BJ (cell line): ENCODE measurements around the gene PKP3. TPM values are rescaled to one million over a fixed set of nuclear protein-coding genes. Genes with fewer than 3 reads are reported as not detected.

Experiments
- CTCF ChIA-PET: fragments of 350-600 bp; formaldehyde crosslinking; extraction: SDS; loops from one replicate; lab custom pipeline; 2021; ENCODE audit warnings: antibody characterized with exemption, inconsistent platforms; lab: Yijun Ruan, JAX
- POLR2A ChIA-PET: fragments of 300-600 bp; sonication (Branson Sonifier 250); formaldehyde crosslinking; extraction: SDS; loops from one replicate; lab custom pipeline; 2021; ENCODE audit warnings: antibody characterized with exemption; lab: Charles Lee
- DNase-seq: peaks from one replicate; pipeline ENCODE4 v3.0.0-alpha.2; 2011; ENCODE audit warnings: low read depth
- H3K27me3 ChIP-seq: 2 replicates; pipeline ENCODE4 v1.6.0; 2011; ENCODE audit warnings: low read length; ENCODE audit not compliant: control insufficient read depth, insufficient read depth
- H3K36me3 ChIP-seq: 2 replicates; pipeline ENCODE4 v1.5.1; 2011; ENCODE audit warnings: low read length; ENCODE audit not compliant: control insufficient read depth, insufficient read depth
- H3K4me3 ChIP-seq: 2 replicates; pipeline ENCODE4 v1.5.1; 2011; ENCODE audit warnings: low read depth, mild to moderate bottlenecking, control low read depth, low read length
- CTCF ChIP-seq: IDR thresholded peaks from 2 replicates; pipeline ENCODE4 v1.5.1; 2011; ENCODE audit warnings: low read depth, mild to moderate bottlenecking, control low read depth, inconsistent platforms, low read length, moderate library complexity; ENCODE audit not compliant: insufficient read depth
- polyA plus RNA-seq: library from polyadenylated mRNA; depleted of rRNA; stranded (reverse); fragments of >200 nt; gene quantifications from 2 replicates; pipeline ENCODE4 v1.2.3, GENCODE V29; 2011

Gene PKP3
- polyA plus RNA-seq, 1 experiment = 0.86 TPM

- TF ChIP-seq CTCF = no peak
- POLR2A ChIA-PET = no interaction called here
These were observed 10.7 kb downstream of the PKP3 start for GRCh38 chr11:404551-405264.

GRCh38 chr11:405323-405953, 11.4 kb downstream of the PKP3 start:
- no peak for DNase-seq

More at GRCh38 chr11:404551-405264, 10.7 kb downstream of the PKP3 start:
- Histone ChIP-seq H3K27me3 (no peaks in the 10 kb centered on the region), H3K4me3 (no peak overlapping the region), H3K36me3 (no peaks in the 10 kb centered on the region)
- DNase-seq = no peak
- CTCF ChIA-PET = interaction anchor here (1.1 to 3.3 kb wide), 2 partner anchors 8 to 100 kb away, joined by 3 to 11 read pairs; no protein-coding TSS in a partner anchor

GRCh38 chr11:405954-406795, 12.2 kb downstream of the PKP3 start:
- H3K27me3 ChIP-seq = no peaks in the 10 kb centered on the region
- no peaks in the 10 kb centered on the region for H3K36me3 ChIP-seq
- peak overlapping the region; percentile 53 for H3K4me3 ChIP-seq
- no peak for TF ChIP-seq CTCF
- POLR2A ChIA-PET = no interaction called here
- CTCF ChIA-PET = interaction anchor here (1.5 to 3.3 kb wide), 2 partner anchors 9 to 42 kb away, joined by 7 to 11 read pairs; no protein-coding TSS in a partner anchor
- no peak for DNase-seq

More at GRCh38 chr11:405323-405953, 11.4 kb downstream of the PKP3 start:
- ChIA-PET POLR2A (no interaction called here), CTCF (interaction anchor here (3.3 kb wide), 1 partner anchor 9 kb away, joined by 11 read pairs; no protein-coding TSS in a partner anchor)
- Histone ChIP-seq H3K27me3 (no peaks in the 10 kb centered on the region), H3K4me3 (no peak overlapping the region), H3K36me3 (no peaks in the 10 kb centered on the region)
- TF ChIP-seq CTCF = no peak

- no peaks in the 10 kb centered on the region for H3K36me3 ChIP-seq
- H3K4me3 ChIP-seq = peak overlapping the region; percentile 53
- no peak for DNase-seq
- ChIA-PET POLR2A (interaction anchor here (0.6 to 0.7 kb wide), 4 partner anchors 10 to 52 kb away, joined by 3 to 17 read pairs (median 4); no protein-coding TSS in a partner anchor), CTCF (interaction anchor here (1.0 to 3.3 kb wide), 3 partner anchors 10 to 45 kb away, joined by 3 to 11 read pairs (median 7); no protein-coding TSS in a partner anchor)
- H3K27me3 ChIP-seq = no peaks in the 10 kb centered on the region
- TF ChIP-seq CTCF = no peak; the same call in 1 of the 2 replicates
These were observed 13.0 kb downstream of the PKP3 start for GRCh38 chr11:406796-407650.
